Hepatocyte (in vitro differentiated cells): ENCODE results near the gene RUFY4.

ENCODE experiments used
- EZH2phosphoT487 ChIP-seq: fragments of 200-600 bp; sonication (generic); IDR thresholded peaks from one replicate; pipeline ENCODE4 v1.6.1; 2018; ENCODE audit warnings: antibody characterized with exemption, mild to moderate bottlenecking, low read depth, moderate library complexity; ENCODE audit not compliant: unreplicated experiment, severe bottlenecking
- TF ChIP-seq, protein P1 (sequence below): fragments of 200-600 bp; sonication (generic); IDR thresholded peaks from 2 replicates; pipeline ENCODE4 v1.5.1; 2016; ENCODE audit warnings: antibody characterized with exemption, mild to moderate bottlenecking; ENCODE audit not compliant: poor library complexity

GRCh38 chr2:218079943-218080913 lies 11.2 kb downstream of the RUFY4 start:
- no peak for TF ChIP-seq EZH2phosphoT487
- TF ChIP-seq, protein P1, sequence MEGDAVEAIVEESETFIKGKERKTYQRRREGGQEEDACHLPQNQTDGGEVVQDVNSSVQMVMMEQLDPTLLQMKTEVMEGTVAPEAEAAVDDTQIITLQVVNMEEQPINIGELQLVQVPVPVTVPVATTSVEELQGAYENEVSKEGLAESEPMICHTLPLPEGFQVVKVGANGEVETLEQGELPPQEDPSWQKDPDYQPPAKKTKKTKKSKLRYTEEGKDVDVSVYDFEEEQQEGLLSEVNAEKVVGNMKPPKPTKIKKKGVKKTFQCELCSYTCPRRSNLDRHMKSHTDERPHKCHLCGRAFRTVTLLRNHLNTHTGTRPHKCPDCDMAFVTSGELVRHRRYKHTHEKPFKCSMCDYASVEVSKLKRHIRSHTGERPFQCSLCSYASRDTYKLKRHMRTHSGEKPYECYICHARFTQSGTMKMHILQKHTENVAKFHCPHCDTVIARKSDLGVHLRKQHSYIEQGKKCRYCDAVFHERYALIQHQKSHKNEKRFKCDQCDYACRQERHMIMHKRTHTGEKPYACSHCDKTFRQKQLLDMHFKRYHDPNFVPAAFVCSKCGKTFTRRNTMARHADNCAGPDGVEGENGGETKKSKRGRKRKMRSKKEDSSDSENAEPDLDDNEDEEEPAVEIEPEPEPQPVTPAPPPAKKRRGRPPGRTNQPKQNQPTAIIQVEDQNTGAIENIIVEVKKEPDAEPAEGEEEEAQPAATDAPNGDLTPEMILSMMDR = no peak
